Breast epithelium (tissue), 4 donors: ENCODE measurements around the gene KAT5. TPM values are rescaled to one million over a fixed set of nuclear protein-coding genes. Genes with fewer than 3 reads are reported as not detected.
"Not testable (repeated sequence)": the region's sequence is repeated elsewhere in the genome, so short reads cannot be mapped to it uniquely, and the experiment has no call there.

ENCODE experiments used
- DNase-seq, 2 donors: peaks; one replicate each; pipeline ENCODE4 v3.0.0-alpha.2; 2019; ENCODE audit warnings: low spot score in 2 of 2
- H3K27ac ChIP-seq, 2 donors: fragments of 200-600 bp; sonication (generic) in 1 of 2; one replicate each; pipeline ENCODE4 v1.5.1; 2016 to 2019; ENCODE audit warnings: mild to moderate bottlenecking in 1 of 2
- H3K27me3 ChIP-seq, 2 donors: fragments of 200-600 bp; sonication (generic) in 1 of 2; one replicate each; pipeline versions ENCODE4 v1.5.1 to v1.6.0; 2017 to 2019; ENCODE audit warnings: control low read depth in 1 of 2, mild to moderate bottlenecking in 1 of 2
- H3K36me3 ChIP-seq: fragments of 200-600 bp; one replicate; pipeline ENCODE4 v1.5.1; 2019
- H3K4me1 ChIP-seq, 2 donors: fragments of 200-600 bp; sonication (generic); one replicate each; pipeline ENCODE4 v1.5.1; 2016 to 2019; ENCODE audit warnings: control low read depth in 1 of 2
- H3K4me3 ChIP-seq, 3 donors: fragments of 200-600 bp; sonication (generic); 1 replicate in 2 of 3; 2 replicates in 1 of 3; pipeline ENCODE4 v1.5.1; 2016 to 2019; ENCODE audit warnings: mild to moderate bottlenecking in 3 of 3, moderate library complexity in 2 of 3
- H3K9me3 ChIP-seq, 2 donors: fragments of 200-600 bp; sonication (generic) in 1 of 2; one replicate each; pipeline ENCODE4 v1.5.1; 2016 to 2019; ENCODE audit warnings: control low read depth in 1 of 2
- POLR2A ChIP-seq: fragments of 450-650 bp; IDR thresholded peaks from one replicate; pipeline ENCODE4 v1.6.1; 2016; ENCODE audit warnings: antibody characterized with exemption, mild to moderate bottlenecking, moderate library complexity
- POLR2AphosphoS5 ChIP-seq, 3 donors: sonication (generic); formaldehyde crosslinking; IDR thresholded peaks; one replicate each; pipeline ENCODE4 v1.6.1; 2017; ENCODE audit warnings: antibody characterized with exemption in 3 of 3
- intact Hi-C: fragments of 100-400 bp; cut with DNase I; formaldehyde crosslinking; loops from one replicate; pipeline ENCODE4 v1.15.1; 2023; ENCODE audit warnings: low total_unique reads
- total RNA-seq, 3 donors: library from RNA; depleted of rRNA; stranded (reverse); fragments of >200 nt; gene quantifications; one replicate each; pipeline ENCODE4 v1.1.0, GENCODE V29; 2016
- TF ChIP-seq, protein P1 (sequence below), 3 donors: fragments of 450-650 bp; IDR thresholded peaks; one replicate each; pipeline ENCODE4 v1.5.1; 2016 to 2017; ENCODE audit warnings: antibody characterized with exemption in 3 of 3, mild to moderate bottlenecking in 3 of 3, moderate library complexity in 3 of 3

The KAT5 gene
- total RNA-seq, 3 donors from 2014 or later = 50.1 to 66.7 (median 61.3) TPM

DNA sequence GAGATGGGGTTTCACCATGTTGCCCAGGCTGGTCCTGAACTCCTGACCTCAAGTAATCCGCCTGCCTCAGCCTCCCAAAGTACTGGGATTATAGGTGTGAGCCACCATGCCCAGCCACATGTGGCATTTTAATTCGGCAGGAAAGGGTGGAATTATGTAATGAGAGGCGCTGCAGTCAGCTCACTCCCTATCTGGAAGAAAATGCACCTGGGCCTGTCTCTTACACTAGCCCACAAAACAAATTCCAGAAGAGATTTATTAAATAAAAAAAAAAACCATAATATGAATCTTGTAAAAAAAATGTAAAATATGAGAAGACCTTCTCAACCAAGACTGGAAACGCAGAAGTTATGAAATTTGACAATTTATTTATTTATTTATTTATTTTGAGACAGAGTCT lies 8.2 kb upstream of the KAT5 start:
- Histone ChIP-seq H3K27me3 (no peaks in the 10 kb centered on the region), H3K9me3 (no peaks in the 10 kb centered on the region), H3K4me1 (no peaks in the 10 kb centered on the region), H3K27ac (no peak overlapping the region), H3K4me3 (no peak overlapping the region), H3K36me3 (no peaks in the 10 kb centered on the region)
- DNase-seq = no peak
- intact Hi-C loops = no loop called here
- no peak for TF ChIP-seq POLR2A
- no peak for TF ChIP-seq POLR2AphosphoS5 (IDR thresholded peaks at IDR 0.05)
- TF ChIP-seq, protein P1, sequence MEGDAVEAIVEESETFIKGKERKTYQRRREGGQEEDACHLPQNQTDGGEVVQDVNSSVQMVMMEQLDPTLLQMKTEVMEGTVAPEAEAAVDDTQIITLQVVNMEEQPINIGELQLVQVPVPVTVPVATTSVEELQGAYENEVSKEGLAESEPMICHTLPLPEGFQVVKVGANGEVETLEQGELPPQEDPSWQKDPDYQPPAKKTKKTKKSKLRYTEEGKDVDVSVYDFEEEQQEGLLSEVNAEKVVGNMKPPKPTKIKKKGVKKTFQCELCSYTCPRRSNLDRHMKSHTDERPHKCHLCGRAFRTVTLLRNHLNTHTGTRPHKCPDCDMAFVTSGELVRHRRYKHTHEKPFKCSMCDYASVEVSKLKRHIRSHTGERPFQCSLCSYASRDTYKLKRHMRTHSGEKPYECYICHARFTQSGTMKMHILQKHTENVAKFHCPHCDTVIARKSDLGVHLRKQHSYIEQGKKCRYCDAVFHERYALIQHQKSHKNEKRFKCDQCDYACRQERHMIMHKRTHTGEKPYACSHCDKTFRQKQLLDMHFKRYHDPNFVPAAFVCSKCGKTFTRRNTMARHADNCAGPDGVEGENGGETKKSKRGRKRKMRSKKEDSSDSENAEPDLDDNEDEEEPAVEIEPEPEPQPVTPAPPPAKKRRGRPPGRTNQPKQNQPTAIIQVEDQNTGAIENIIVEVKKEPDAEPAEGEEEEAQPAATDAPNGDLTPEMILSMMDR (IDR thresholded peaks at IDR 0.05) = no peak

DNA sequence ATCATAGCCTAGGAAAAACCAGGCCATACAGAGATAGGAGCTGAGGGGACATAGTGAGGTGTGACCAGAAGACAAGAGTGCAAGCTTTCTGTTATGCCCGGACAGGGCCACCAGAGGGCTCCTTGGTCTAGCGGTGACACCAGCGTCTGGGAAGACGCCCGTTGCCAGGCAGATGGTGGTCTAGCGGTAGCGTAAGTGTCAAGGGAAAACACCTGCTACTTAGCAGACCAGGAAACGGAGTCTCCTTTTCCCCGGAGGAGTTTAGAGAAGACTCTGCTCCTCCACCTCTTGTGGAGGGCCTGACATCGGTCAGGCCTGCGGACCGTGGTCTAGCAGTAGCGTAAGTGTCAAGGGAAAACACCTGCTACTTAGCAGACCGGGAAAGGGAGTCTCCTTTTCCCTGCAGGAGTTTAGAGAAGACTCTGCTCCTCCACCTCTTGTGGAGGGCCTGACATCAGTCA lies 5.7 kb upstream of the KAT5 start:
- H3K4me1 ChIP-seq, H3K27ac ChIP-seq, H3K36me3 ChIP-seq, H3K9me3 ChIP-seq, intact Hi-C loops, H3K27me3 ChIP-seq: not testable (repeated sequence)
- H3K4me3 ChIP-seq = peak overlapping the region in 2 of 3 donors; percentile 4 to 26
- TF ChIP-seq, protein P1 (IDR thresholded peaks at IDR 0.05) = peak; percentile 9 to 76 (median 73)
- DNase-seq = peak; percentile 65 to 75

DNA sequence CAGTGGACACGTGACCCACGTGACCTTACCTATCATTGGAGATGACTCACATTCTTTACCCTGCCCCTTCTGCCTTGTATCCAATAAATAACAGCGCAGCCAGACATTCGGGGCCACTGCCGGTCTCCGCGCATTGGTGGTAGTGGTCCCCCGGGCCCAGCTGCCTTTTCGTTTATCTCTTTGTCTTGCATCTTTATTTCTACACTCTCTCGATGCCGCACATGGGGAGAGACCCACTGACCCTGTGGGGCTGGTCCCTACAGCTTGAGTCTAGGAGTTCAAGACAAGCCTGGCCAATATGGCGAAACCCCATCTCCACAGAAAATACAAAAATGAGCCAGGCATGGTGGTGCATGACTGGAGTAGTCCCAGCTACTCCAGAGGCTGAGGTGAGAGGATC lies 5.0 kb upstream of the KAT5 start:
- H3K4me3 ChIP-seq, H3K27me3 ChIP-seq, DNase-seq, intact Hi-C loops, H3K9me3 ChIP-seq, H3K4me1 ChIP-seq, H3K27ac ChIP-seq, H3K36me3 ChIP-seq: not testable (repeated sequence)

DNA sequence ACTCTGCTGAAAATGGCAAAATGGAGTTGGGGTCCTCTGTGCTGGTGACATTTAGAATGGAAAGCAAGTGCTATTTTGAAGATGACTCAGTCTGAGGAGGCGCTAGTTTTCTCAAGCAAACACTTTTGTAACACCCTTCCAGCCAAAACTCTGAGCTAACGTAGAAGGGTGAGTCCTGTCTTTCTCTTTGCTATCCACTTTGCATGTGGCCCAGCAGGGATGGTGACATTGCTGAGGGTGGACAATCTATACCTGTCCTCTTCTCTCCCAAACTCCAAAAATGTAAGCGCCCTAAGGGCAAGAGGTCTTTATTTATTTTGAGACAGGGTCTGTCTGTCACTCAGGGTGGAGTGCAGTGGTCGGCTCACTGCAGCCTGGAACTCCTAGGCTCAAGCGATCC lies 3.6 kb upstream of the KAT5 start:
- H3K27me3 ChIP-seq = no peaks in the 10 kb centered on the region
- no peak overlapping the region for H3K4me3 ChIP-seq
- H3K9me3 ChIP-seq = no peaks in the 10 kb centered on the region
- intact Hi-C loops = no loop called here
- no peaks in the 10 kb centered on the region for H3K36me3 ChIP-seq
- H3K4me1 ChIP-seq = peaks cover 0 to 9% of the 10 kb centered on the region in 2 donors
- no peak for DNase-seq
- no peak overlapping the region for H3K27ac ChIP-seq
- TF ChIP-seq POLR2A (no peak), POLR2AphosphoS5 (IDR thresholded peaks at IDR 0.05) (no peak)
- TF ChIP-seq, protein P1 (IDR thresholded peaks at IDR 0.05) = no peak

DNA sequence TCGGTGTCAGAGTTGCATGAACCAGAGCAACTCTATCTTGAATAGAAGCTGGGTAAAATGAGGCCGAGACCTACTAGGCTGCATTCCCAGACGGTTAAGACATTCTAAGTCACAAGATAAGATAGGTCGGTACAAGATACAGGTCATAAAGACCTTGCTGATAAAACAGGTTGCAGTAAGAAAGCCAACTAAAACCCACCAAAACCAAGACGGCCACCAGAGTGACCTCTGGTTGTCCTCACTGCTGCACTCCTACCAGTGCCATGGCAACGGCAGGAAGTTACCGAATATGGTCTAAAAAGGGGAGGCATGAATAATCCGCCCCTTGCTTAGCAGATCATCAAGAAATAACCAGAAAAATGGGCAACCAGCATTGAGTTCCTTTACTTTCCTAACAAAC lies 2.4 kb upstream of the KAT5 start:
- Histone ChIP-seq H3K4me3 (no peak overlapping the region), H3K9me3 (no peaks in the 10 kb centered on the region)
- intact Hi-C loops = loop anchor here (5.0 kb wide), 2 partner anchors 68 to 108 kb away; no protein-coding TSS in a partner anchor

More for the DNA sequence above, 2.4 kb upstream of the KAT5 start:
- no peaks in the 10 kb centered on the region for H3K36me3 ChIP-seq
- DNase-seq = no peak
- H3K27ac ChIP-seq = no peak overlapping the region
- TF ChIP-seq, protein P1 (IDR thresholded peaks at IDR 0.05) = no peak
- TF ChIP-seq POLR2AphosphoS5 (IDR thresholded peaks at IDR 0.05) (no peak), POLR2A (no peak)
- H3K27me3 ChIP-seq = no peaks in the 10 kb centered on the region
- H3K4me1 ChIP-seq = peaks cover 0 to 10% of the 10 kb centered on the region in 2 donors
